ENCODE data around the gene HNRNPAB.

HNRNPAB gene

GRCh38 chr5:178204182-178204934 lies at the start of gene HNRNPAB:
TSS of gene HNRNPAB (plus strand) at chr5:178204533. CDS start at chr5:178204838, 305 bp downstream.
- TF ChIP-seq TSHZ2 (CRISPR knock-in tag; IDR thresholded peaks at IDR 0.05) (peak; percentile 21; the same call in 1 of the 2 replicates), ZFP3 (CRISPR knock-in tag; IDR thresholded peaks at IDR 0.05) (peak; percentile 65; the same call in 1 of the 2 replicates), BACH2 (CRISPR knock-in tag; IDR thresholded peaks at IDR 0.05; ENCODE audit: borderline replicate concordance) (no peak)
- ATAC-seq: peak; percentile 89

- no peak for ATAC-seq
- TF ChIP-seq ESRRG (CRISPR knock-in tag; IDR thresholded peaks at IDR 0.05) (no peak), TCF4 (CRISPR knock-in tag; IDR thresholded peaks at IDR 0.05; ENCODE audit: borderline replicate concordance) (no peak), ZC3H10 (CRISPR knock-in tag; IDR thresholded peaks at IDR 0.05) (no peak), SNAI2 (CRISPR knock-in tag; IDR thresholded peaks at IDR 0.05) (no peak), PPARA (CRISPR knock-in tag; IDR thresholded peaks at IDR 0.05; ENCODE audit: borderline replicate concordance) (no peak), CSDC2 (CRISPR knock-in tag; IDR thresholded peaks at IDR 0.05) (no peak), ZNF565 (CRISPR knock-in tag; conservative IDR thresholded peaks at IDR 0.05; ENCODE audit: low read depth) (no peak), ZNF8 (CRISPR knock-in tag; IDR thresholded peaks at IDR 0.05) (no peak), TSHZ2 (CRISPR knock-in tag; IDR thresholded peaks at IDR 0.05) (no peak), GLIS3 (CRISPR knock-in tag; IDR thresholded peaks at IDR 0.05) (no peak), ISL1 (CRISPR knock-in tag; IDR thresholded peaks at IDR 0.05) (no peak), CREB5 (CRISPR knock-in tag; IDR thresholded peaks at IDR 0.05; ENCODE audit: low read depth) (no peak), RARB (CRISPR knock-in tag; IDR thresholded peaks at IDR 0.05) (no peak), CSRNP3 (CRISPR knock-in tag; IDR thresholded peaks at IDR 0.05) (no peak), OSR1 (CRISPR knock-in tag; IDR thresholded peaks at IDR 0.05) (no peak), BACH2 (CRISPR knock-in tag; IDR thresholded peaks at IDR 0.05; ENCODE audit: borderline replicate concordance) (no peak), PATZ1 (CRISPR knock-in tag; IDR thresholded peaks at IDR 0.05; ENCODE audit: borderline replicate concordance) (no peak), ZFP3 (CRISPR knock-in tag; IDR thresholded peaks at IDR 0.05) (no peak)
Measured at GRCh38 chr5:178155065-178155464, 49.3 kb upstream of the HNRNPAB start.

GRCh38 chr5:178160176-178160575 lies 44.2 kb upstream of the HNRNPAB start:
- no peak for ATAC-seq
- TF ChIP-seq ZNF565 (CRISPR knock-in tag; conservative IDR thresholded peaks at IDR 0.05; ENCODE audit: low read depth): no peak
- no peak for TF ChIP-seq TCF4 (CRISPR knock-in tag; IDR thresholded peaks at IDR 0.05; ENCODE audit: borderline replicate concordance)
- TF ChIP-seq CSRNP3 (CRISPR knock-in tag; IDR thresholded peaks at IDR 0.05): no peak
- no peak for TF ChIP-seq ZNF70 (CRISPR knock-in tag; IDR thresholded peaks at IDR 0.05)
- no peak for TF ChIP-seq ZFP3 (CRISPR knock-in tag; IDR thresholded peaks at IDR 0.05)
- no peak for TF ChIP-seq GLIS3 (CRISPR knock-in tag; IDR thresholded peaks at IDR 0.05)
- TF ChIP-seq CREB5 (CRISPR knock-in tag; IDR thresholded peaks at IDR 0.05; ENCODE audit: low read depth): no peak
- TF ChIP-seq ESRRG (CRISPR knock-in tag; IDR thresholded peaks at IDR 0.05): no peak
